NT2/D1 (cell line): ENCODE results near the gene RBMS1.

Experiments
- DNase-seq: peaks from one replicate; pipeline ENCODE4 v3.0.0-alpha.2; 2011; ENCODE audit warnings: low read depth, low spot score
- H3K27me3 ChIP-seq: 2 replicates; pipeline ENCODE4 v1.6.0; 2011; ENCODE audit warnings: mild to moderate bottlenecking; ENCODE audit not compliant: insufficient read length, insufficient read depth
- H3K36me3 ChIP-seq: 2 replicates; pipeline ENCODE4 v1.6.1; 2011; ENCODE audit warnings: mild to moderate bottlenecking, low read length, mixed read lengths; ENCODE audit not compliant: insufficient read depth, insufficient read length
- H3K4me1 ChIP-seq: 2 replicates; pipeline ENCODE4 v1.5.1; 2011; ENCODE audit not compliant: insufficient read depth, insufficient read length
- H3K4me3 ChIP-seq: 2 replicates; pipeline ENCODE4 v1.5.1; 2011; ENCODE audit warnings: low read depth; ENCODE audit not compliant: insufficient read length
- H3K9ac ChIP-seq: 2 replicates; pipeline ENCODE4 v1.6.0; 2011; ENCODE audit warnings: low read depth; ENCODE audit not compliant: insufficient read length
- H3K9me3 ChIP-seq: 2 replicates; pipeline ENCODE4 v1.5.1; 2011; ENCODE audit warnings: mild to moderate bottlenecking, low read length; ENCODE audit not compliant: insufficient read depth
- SUZ12 ChIP-seq: IDR thresholded peaks from 2 replicates; pipeline ENCODE4 v1.6.1; 2011; ENCODE audit not compliant: insufficient read length, insufficient read depth; ENCODE audit errors: extremely low read depth
- YY1 ChIP-seq: IDR thresholded peaks from 2 replicates; pipeline ENCODE4 v1.6.1; 2011; ENCODE audit not compliant: insufficient read length, insufficient read depth
- ZNF274 ChIP-seq: IDR thresholded peaks from 2 replicates; pipeline ENCODE4 v1.6.1; 2011; ENCODE audit warnings: mild to moderate bottlenecking, low read depth, low read length

RBMS1 gene

GRCh38 chr2:160223560-160223959, 270.0 kb downstream of the RBMS1 start:
- no peaks in the 10 kb centered on the region for H3K36me3 ChIP-seq
- TF ChIP-seq SUZ12 (no peak), ZNF274 (no peak), YY1 (no peak)
- no peaks in the 10 kb centered on the region for H3K9me3 ChIP-seq
- no peak overlapping the region for H3K4me3 ChIP-seq
- H3K4me1 ChIP-seq, result peaks cover 4% of the 10 kb centered on the region
- no peak for DNase-seq
- H3K9ac ChIP-seq, result no peak overlapping the region
- H3K27me3 ChIP-seq, result no peaks in the 10 kb centered on the region

GRCh38 chr2:160222546-160223283, 270.9 kb downstream of the RBMS1 start:
- no peak for DNase-seq

More at GRCh38 chr2:160222546-160223283, 270.9 kb downstream of the RBMS1 start:
- no peaks in the 10 kb centered on the region for H3K27me3 ChIP-seq
- TF ChIP-seq YY1 (no peak), SUZ12 (no peak), ZNF274 (no peak)
- H3K4me1 ChIP-seq, result peaks cover 4% of the 10 kb centered on the region
- no peaks in the 10 kb centered on the region for H3K9me3 ChIP-seq
- no peak overlapping the region for H3K9ac ChIP-seq
- no peaks in the 10 kb centered on the region for H3K36me3 ChIP-seq
- no peak overlapping the region for H3K4me3 ChIP-seq
